GM19463 (cell line): ENCODE data around the gene PYURF.

ENCODE experiments used
- ATAC-seq: cut with Tn5 transposase; IDR thresholded peaks from one replicate; pipeline ENCODE4 v1.9.1; 2021; ENCODE audit warnings: mild to moderate bottlenecking, moderate library complexity; ENCODE audit not compliant: unreplicated experiment

PYURF gene

GRCh38 chr4:88514557-88515511, 8.7 kb downstream of the PYURF start:
- no peak for ATAC-seq

GRCh38 chr4:88511236-88511635, 12.3 kb downstream of the PYURF start:
- ATAC-seq: no peak

GRCh38 chr4:88503344-88503743, 20.2 kb downstream of the PYURF start:
- no peak for ATAC-seq

- ATAC-seq: no peak
Observed at GRCh38 chr4:88497859-88498409, 25.6 kb downstream of the PYURF start.

GRCh38 chr4:88489100-88489761, 34.3 kb downstream of the PYURF start:
- no peak for ATAC-seq

GRCh38 chr4:88481537-88481936, 42.0 kb downstream of the PYURF start:
- no peak for ATAC-seq

- no peak for ATAC-seq
Observed at GRCh38 chr4:88478247-88478646, 45.3 kb downstream of the PYURF start.

GRCh38 chr4:88477229-88477860, 46.2 kb downstream of the PYURF start:
- no peak for ATAC-seq
